GM12874 (cell line): Measurements from ENCODE around the gene RAI14.

Source experiments
- CTCF ChIP-seq: IDR thresholded peaks from 2 replicates; pipeline ENCODE4 v1.5.1; 2011; ENCODE audit warnings: low read depth, mild to moderate bottlenecking, control low read depth, low read length, moderate library complexity; ENCODE audit not compliant: insufficient read depth

RAI14 gene

DNA sequence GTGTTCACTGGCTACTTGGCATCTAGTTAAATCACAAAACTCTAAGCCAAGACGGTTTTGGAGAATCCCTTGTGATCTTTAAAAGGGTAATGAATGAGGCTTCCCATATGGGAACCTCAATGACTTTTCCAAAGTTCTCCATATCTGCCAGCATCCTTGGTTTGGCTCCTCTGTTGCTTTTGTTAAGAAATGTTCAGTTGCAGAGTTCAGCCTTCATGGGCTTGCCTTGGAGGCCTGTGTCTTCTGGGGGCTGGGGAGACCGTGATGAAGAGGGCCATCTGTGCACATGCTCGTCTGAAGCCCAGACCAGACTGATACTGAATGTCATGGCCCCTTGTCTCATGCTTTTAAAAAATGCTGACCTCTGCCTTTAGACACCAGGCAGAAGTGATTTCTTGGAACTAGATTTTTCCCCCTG lies 84.3 kb downstream of the RAI14 start:
- TF ChIP-seq CTCF, result no peak

DNA sequence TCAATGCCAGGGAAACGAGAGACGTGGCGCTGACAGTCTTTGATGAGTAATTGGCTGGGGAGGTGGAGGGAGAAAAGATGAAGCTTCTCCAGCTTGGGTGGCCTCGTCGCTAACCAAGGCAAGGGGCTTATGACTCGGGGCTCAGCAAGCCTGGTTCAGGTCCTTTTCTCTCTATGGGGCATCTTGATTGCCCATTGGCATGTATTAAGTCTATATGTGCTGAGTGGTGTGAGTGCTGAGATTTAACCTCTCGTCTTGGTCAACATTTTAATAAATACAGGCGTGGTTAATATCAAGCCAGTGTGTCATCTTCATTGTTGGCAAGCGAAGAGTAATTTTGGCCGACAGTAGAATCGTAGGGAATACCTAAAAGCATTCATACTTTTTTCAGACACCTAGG lies 85.9 kb downstream of the RAI14 start:
- TF ChIP-seq CTCF, result no peak

DNA sequence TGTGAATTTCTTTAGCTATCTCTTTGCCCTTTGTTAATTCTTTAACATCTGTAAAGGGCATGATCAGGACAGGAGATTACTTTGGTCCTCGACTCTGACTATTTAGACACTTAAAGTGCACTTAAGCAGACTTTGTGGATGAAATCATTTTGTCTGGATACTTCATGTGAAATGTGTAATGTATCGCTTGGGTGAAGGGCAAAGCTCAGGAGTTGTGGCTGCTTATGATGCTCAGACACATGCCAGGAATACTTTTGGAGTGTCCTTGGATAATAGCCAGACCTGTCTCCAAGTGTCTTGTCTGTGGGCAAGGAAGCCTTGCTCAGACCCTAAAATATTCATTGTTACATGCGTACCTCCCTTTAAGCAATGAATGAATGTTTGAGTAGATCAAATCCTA lies 87.8 kb downstream of the RAI14 start:
- no peak for TF ChIP-seq CTCF

- TF ChIP-seq CTCF, result no peak
Measured at GRCh38 chr5:34748431-34748830, 92.3 kb downstream of the RAI14 start.

DNA sequence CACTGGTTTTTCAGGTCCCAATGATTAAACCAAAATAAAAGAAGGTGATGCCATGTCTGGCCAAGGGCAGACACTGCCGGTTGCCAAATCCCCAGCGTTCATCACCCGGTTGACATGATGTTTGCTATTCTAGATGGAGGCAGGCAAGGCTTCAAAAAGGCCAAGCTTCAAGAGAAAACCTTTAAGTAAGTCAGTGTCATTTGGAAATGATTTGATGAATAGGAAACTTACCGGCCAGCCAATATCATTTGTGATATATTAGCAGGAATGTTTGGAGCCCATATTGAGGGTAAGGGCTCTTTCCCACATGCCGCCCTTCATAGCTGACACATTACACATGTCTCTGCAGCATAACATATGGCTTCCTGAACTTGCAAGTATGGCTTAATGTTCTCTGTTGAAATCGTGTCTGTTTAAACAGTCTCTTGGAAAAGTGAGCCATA lies 93.3 kb downstream of the RAI14 start:
- no peak for TF ChIP-seq CTCF

DNA sequence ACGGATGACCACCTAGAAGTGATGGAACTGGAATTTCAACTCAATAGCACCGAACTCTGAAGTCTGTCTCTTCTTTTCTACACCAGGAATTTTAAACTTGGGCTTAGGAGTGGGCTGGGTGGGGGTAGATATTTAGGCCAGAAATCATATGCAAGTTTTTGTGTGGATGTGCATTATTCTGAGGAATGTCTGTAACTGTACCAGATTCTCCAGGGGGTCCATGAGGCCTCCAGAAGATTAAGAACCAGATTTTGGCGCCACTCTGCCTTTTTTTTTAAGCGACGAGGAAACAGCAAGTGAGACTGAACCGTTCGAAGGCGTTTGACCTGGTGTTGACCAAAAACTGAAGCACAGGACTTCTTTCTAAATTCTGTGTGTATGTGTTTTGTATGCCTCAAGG lies 94.1 kb downstream of the RAI14 start:
- no peak for TF ChIP-seq CTCF

GRCh38 chr5:34751807-34752736 lies 95.9 kb downstream of the RAI14 start:
- TF ChIP-seq CTCF, result no peak
